ENCODE measurements around the gene KLF13.

KLF13 gene

GRCh38 chr15:31326156-31326874 lies at the start of gene KLF13:
KLF13 (plus strand) TSS chr15:31326835; CDS start chr15:31327213, 378 bp downstream.
- DNase-seq = peak; percentile 99 to 100 (median 99)

DNA sequence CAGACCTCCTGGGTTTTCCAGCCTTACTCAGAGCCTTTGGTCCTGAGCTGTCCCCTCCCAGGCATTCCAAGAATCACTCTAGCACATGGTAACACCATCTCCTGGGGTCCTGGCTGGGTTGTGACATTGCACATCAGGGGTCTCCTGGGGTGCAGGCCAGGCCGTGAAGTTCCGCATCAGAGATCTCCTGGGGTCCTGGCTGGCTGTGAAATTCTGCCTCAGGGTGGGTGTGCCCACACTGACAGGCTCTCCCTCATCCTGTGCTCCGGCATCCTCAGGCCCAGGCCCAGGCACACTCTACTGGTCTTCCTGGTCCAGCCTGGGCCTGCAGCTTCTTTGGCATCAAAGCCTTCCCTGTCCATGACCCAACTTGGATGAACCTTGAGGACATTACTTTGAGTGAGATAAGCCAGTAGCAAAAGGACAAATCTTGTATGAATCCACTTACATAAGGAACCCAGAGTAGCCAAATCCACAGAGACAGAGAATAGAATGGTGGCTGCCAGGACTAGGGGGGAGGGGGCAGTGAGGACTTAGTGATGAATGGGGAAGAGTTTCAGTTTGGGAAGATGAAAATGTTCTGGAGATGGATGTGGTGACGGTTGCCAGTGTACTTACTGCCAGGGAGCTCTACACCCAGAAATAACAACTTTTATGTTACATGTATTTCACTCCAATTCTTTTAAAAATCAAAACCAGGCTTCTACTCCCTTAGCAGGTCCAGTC lies 49.1 kb upstream of the KLF13 start:
- no peak for DNase-seq

DNA sequence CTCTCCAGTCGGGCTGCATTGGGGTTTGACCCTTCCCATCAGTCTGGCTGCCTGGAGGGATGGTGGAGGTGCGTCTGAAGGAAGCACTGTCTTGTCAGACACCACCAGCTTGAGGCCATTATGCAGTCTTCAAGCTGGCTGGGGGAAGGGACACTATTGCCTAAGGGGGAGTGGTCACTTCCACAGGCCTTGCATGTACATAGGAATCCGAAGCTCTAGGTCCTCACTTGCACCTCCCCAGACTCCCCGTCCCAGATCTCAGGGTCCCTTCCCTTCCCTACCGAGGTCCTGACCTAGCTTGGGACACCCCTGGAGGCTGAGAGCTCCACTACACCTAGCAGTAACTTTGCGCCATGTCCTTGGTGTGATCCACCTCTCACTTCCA lies 48.6 kb upstream of the KLF13 start:
- DNase-seq = no peak

DNA sequence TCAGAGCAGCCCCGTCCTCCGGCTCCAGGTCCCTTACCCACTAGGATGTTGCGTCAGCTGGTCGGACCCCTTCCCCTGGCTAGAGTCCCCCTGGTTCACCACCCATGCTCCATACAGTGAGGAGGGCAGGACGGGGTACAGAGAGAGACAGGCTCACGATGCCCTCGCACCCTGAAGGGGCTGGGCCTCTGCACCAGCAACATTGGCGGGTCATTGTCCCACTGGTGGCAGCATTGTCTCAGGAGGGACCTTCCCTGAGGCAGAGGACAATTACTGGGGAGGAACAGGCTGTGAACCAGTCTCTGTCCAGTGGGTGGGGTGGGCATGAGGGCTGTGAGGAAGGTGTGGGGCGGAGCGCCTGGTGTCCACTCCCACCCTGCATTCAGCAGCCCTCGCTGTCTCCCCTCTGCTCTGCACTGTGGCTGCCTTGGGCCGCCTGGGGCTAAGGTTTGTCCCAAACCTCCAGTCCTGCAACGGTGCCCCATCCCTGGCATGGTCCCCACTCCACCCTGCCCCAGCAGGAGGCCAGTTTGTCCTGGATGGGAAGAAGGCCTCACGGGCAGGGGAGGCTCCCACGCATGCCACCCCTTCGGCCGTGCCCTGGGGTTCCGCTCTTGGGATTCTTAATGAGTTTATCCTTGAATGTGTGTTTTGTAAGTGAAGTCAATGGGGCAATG lies 48.0 kb upstream of the KLF13 start:
- no peak for DNase-seq

DNA sequence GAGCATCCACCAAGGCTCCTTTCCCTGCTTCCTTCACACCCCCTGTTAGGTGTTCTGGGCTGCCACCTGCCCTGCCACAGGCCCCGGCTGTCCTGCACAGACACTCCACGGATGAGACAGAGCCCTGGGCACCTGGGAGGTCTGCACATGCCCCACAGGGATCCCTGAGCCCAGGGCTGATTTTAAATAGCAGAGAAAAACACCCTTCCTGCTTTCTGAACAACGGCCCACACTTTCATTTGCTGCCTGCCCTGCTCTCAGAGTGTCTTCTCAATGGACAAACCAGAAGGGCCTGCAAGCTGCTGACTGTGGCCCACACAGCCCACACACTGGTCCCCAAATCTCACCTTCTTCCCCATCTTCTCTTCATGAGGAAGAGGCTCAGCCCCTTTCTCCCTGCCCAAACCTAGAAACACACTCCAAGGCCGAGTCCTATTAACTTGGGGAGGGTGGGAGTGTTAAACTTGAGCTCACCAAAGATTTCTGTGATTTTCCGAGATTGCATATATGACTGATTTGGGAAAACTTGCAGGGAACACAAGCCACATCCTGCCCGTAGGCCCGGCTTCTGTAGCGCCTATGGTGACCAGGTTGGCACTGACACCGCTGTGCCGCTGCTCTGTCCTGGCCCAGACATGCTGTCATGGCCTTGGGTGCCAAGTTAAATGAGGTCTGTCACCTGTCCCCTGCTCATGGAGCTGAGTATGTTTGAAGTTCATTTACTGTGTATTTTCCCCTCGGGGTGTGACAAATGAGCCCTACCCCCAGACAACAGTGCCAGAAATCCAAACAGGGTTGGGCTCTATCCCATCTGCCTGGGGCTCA lies 47.2 kb upstream of the KLF13 start:
- no peak for DNase-seq

DNA sequence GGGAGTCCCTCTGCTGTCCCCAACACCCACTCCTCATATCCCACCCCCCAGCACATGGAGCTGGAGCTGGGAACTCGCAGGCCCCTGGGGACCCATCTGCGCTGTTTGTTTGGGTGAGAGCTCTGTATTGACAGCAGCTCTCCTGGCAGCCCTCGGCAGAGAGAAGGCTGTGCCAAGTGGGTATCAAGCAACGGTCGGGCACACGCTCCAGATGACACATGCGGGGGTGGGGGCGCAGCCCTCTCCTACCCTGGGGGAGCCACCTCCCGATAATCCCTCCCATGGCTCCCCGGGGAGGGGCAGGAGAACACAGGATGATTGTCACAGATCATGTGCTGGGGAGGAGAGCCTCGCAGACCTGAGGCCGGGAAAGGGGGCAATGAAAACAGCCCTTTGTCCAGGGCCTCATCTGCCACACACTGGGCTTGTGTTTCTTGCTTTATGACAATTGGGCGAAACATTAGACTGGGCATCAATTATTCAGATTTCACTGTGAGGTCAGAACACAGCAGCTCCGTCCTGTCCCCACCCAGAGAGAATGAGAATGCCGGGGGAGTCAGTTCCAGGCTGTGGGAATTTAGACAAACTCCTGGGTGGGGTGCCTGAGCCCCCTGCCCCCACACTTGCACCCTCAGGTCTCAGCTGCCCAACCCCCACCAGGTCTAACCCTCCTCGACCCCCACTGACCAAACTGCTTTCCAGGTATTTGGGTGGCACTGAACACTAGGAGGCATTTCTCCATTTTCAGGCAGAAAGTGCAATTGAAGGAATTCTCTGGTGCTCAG lies 46.4 kb upstream of the KLF13 start:
- no peak for DNase-seq

DNA sequence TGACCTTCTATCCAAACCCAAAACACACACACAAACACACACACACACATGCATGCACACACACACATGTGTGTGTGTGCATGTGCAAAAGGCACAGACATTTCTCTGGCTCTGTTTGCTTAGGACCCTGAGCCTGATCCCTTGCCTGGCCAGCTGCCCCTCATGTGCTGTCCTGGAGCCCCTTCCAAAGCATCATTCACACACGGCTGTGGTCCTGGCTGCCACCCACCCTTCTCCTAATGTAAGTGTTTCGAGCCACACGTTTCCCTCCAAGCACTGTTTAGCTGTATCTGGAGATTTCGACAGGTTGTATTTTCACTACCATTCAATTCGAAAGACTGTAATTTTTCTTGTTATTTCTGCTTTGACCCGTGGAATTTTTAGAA lies 45.8 kb upstream of the KLF13 start:
- DNase-seq = no peak

DNA sequence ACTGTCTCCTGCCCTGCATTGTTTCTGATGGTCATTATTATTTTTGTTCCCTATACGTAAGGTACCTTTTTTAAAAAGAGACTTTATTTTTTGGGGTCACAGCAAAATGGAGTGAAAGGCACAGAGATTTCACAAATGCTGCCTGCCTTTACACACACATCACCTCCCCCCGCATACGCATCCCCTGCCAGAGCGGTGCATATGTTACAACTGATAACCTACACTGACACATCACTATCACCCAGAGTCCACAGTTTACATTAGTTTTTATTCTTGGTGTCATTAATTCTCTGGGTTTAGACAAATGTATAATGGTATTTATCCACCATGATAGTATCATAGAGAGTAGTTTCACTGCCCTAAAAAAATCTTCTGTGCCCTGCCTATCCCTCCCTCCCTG lies 43.6 kb upstream of the KLF13 start:
- DNase-seq = no peak

DNA sequence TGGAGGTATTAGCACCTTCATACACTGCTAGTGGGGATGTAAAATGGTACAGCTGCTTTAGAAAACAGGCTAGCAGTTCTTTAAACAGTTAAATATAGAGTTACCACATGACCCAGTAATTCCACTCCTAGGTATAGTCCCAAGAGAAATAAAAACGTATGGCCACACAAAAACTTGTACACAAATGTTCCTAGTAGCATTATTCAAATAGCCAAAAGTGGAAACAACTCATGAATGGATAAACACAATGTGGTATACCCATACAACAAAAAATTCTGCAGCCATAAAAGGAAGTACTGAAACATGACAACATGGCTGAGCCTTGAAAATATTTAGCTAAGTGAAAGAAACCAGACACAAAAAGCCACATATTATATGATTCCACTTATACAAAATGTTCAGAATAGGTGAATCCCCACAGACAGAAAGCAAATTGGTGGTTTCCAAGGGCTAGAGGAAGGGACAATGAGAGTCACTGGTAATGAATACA lies 40.8 kb upstream of the KLF13 start:
- no peak for DNase-seq

GRCh38 chr15:31291048-31291578 lies 35.5 kb upstream of the KLF13 start:
- DNase-seq = no peak

DNA sequence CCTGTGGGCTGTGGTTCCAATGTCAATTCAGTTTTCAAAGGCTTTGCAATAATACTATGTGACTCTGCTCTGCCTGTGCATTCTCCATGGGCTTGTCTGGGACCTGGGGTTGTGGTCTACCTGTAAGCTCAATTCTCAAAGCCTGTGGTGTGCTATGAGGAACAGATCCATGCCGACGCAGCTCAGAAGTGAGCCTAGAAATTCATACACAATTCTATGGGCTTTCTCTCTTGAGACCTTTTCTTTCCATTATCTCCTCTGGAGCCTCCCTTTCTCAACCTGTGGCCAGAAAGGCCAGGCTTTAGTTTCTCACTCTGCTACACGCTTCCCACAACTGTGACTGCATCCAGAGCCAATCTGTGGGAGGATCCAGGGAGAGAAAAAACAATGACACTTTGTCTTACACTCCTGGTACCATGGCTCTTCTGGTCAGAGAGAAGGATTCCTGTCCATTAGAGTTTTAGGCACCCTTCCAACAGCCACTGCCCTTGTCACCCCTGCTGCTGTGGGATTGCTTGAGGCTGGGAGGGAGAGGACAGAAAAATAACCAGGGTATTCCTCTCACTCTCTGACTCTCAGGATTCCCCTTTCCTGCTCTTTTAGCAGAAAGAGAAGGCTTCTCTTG lies 34.1 kb upstream of the KLF13 start:
- DNase-seq = no peak

GRCh38 chr15:31293655-31294054 lies 33.0 kb upstream of the KLF13 start:
- no peak for DNase-seq

GRCh38 chr15:31294067-31294466 lies 32.6 kb upstream of the KLF13 start:
- no peak for DNase-seq

DNA sequence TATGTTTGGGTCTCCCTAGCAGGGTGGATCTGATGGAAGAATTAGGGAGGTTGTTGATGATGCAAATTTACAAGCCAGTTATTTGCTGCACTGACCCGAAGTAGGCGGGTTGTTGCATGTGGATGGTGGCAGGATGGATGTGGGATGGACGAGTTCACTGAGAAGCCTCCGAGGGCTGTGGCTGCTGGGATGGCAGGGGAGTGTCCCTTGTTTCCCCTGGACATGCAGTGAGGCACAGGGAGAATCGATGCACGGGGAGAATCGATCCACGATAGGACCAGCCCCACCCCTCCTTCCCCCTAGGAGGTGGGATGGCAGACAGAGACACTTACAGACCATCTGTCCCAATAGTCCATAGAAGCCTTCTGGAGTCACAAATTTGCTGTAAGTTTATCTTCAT lies 31.0 kb upstream of the KLF13 start:
- no peak for DNase-seq

- no peak for DNase-seq
These were observed 30.4 kb upstream of the KLF13 start for GRCh38 chr15:31296219-31296645.

GRCh38 chr15:31296646-31297574 lies 29.7 kb upstream of the KLF13 start:
- DNase-seq = no peak

- no peak for DNase-seq
These were observed 28.8 kb upstream of the KLF13 start for GRCh38 chr15:31297575-31298456.

- no peak for DNase-seq
These were observed 27.9 kb upstream of the KLF13 start for GRCh38 chr15:31298707-31299172.

GRCh38 chr15:31300208-31300661 lies 26.4 kb upstream of the KLF13 start:
- no peak for DNase-seq

Data from stimulated activated naive CD4-positive, alpha-beta T cell (primary cell).